ENCODE measurements around the gene PSMA1.

DNA sequence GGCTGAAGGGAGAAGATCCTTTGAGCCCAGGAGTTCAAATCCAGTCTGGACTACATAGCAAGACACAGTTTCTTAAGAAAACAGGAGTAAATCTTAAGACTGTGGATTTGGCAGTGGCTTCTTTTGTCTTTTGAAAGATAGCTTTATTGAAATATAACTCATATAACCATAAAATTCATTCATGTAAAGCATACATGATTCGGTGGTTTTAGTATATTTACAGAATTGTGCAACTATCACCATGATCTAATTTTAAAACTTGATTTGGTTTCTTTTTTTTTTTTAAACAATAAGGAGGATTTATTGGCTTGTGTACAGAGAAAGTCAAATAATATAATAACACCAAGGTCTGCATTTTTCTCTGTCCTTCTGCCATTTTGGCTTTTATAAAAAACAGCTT lies 23.1 kb upstream of the PSMA1 start:
- TF ChIP-seq, protein P1, sequence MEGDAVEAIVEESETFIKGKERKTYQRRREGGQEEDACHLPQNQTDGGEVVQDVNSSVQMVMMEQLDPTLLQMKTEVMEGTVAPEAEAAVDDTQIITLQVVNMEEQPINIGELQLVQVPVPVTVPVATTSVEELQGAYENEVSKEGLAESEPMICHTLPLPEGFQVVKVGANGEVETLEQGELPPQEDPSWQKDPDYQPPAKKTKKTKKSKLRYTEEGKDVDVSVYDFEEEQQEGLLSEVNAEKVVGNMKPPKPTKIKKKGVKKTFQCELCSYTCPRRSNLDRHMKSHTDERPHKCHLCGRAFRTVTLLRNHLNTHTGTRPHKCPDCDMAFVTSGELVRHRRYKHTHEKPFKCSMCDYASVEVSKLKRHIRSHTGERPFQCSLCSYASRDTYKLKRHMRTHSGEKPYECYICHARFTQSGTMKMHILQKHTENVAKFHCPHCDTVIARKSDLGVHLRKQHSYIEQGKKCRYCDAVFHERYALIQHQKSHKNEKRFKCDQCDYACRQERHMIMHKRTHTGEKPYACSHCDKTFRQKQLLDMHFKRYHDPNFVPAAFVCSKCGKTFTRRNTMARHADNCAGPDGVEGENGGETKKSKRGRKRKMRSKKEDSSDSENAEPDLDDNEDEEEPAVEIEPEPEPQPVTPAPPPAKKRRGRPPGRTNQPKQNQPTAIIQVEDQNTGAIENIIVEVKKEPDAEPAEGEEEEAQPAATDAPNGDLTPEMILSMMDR (IDR thresholded peaks at IDR 0.05; ENCODE audit: low read depth, low read length, poor library complexity, severe bottlenecking) = no peak
- TF ChIP-seq EZH2phosphoT487 (IDR thresholded peaks at IDR 0.05; ENCODE audit: borderline replicate concordance, low read length) = no peak
